ENCODE results near the gene CTSW.

Gene CTSW

GRCh38 chr11:65856689-65857499, 22.7 kb upstream of the CTSW start:
- DNase-seq = peak; percentile 90

GRCh38 chr11:65857500-65857852, 22.2 kb upstream of the CTSW start:
- DNase-seq = peak; percentile 85

- DNase-seq = peak; percentile 97
Observed at GRCh38 chr11:65857853-65858680, 21.6 kb upstream of the CTSW start, which contains the start of gene CFL1. Gene CFL1, minus strand, starts transcription at chr11:65858180. Its CDS starts 81 bp downstream, at chr11:65858099.

GRCh38 chr11:65858681-65859087, 21.0 kb upstream of the CTSW start:
- DNase-seq = no peak

- DNase-seq = peak; percentile 98
Observed at GRCh38 chr11:65859095-65859811, 20.4 kb upstream of the CTSW start.

GRCh38 chr11:65859812-65860277, 19.8 kb upstream of the CTSW start:
- peak; percentile 81 for DNase-seq

GRCh38 chr11:65860278-65861164, 19.1 kb upstream of the CTSW start, which contains the start of gene MUS81:
Gene MUS81, plus strand, starts transcription at chr11:65860433. Its CDS starts 321 bp downstream, at chr11:65860754.
- DNase-seq = peak; percentile 98

GRCh38 chr11:65861165-65861505, 18.5 kb upstream of the CTSW start:
- no peak for DNase-seq

- DNase-seq = peak; percentile 52
Observed at GRCh38 chr11:65861533-65862183, 18.0 kb upstream of the CTSW start.

GRCh38 chr11:65862191-65862735, 17.4 kb upstream of the CTSW start:
- peak; percentile 50 for DNase-seq

GRCh38 chr11:65862941-65863888, 16.4 kb upstream of the CTSW start:
- DNase-seq = peak; percentile 49

- no peak for DNase-seq
Observed at GRCh38 chr11:65863889-65864705, 15.5 kb upstream of the CTSW start.

- DNase-seq = no peak
Observed at GRCh38 chr11:65864706-65865471, 14.7 kb upstream of the CTSW start.

GRCh38 chr11:65865550-65866172, 14.0 kb upstream of the CTSW start:
- no peak for DNase-seq

- no peak for DNase-seq
Observed at GRCh38 chr11:65866509-65867283, 12.9 kb upstream of the CTSW start.

GRCh38 chr11:65867284-65868071, 12.2 kb upstream of the CTSW start:
- DNase-seq = no peak

Data from activated CD8-positive, alpha-beta memory T cell treated with anti-CD3 and anti-CD28 coated beads, Interleukin-2, amount 50 U/mL, for 48 hours (primary cell).